GM19397 (cell line): ENCODE results near the gene DAB2IP.

ENCODE experiments used
- ATAC-seq: cut with Tn5 transposase; IDR thresholded peaks from one replicate; pipeline ENCODE4 v1.9.1; 2021; ENCODE audit warnings: mild to moderate bottlenecking, moderate library complexity; ENCODE audit not compliant: unreplicated experiment

Gene DAB2IP

GRCh38 chr9:121773286-121773953 lies 122.0 kb downstream of the DAB2IP start:
- ATAC-seq = no peak

DNA sequence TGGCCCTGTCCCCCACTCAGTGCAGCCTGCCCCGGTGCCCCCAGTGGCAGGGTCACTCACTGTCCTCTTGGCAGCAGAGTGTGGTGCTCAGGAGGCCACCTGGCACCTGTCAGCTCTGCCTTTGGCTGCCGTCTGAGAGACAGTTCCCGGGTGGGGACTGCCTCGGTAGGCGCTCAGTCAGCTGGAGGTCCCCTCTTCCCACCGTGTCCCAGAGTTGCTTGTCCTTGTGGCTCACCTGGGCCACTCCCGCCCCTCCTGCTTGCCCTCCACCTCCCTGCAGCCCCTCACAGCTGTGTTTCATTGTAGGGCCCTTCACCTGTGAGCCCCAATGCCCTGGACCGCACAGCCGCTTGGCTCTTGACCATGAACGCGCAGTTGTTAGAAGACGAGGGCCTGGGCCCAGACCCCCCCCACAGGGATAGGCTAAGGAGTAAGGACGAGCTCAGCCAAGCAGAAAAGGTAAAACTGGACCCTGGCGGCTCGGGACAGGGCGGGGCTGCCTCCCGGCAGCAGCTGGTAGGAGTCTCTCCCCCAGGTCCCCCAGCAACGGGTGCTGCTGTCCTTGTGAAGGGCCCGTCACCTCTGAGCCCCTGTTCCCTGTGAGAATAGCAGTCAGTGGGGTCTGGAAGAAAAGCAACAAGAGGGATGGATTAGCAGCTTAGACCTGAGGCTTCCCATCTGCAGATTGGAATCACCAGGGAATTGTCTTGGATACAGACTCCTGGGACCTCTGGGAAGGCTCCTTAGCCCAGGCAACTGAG lies 122.7 kb downstream of the DAB2IP start:
- no peak for ATAC-seq

GRCh38 chr9:121774715-121775613 lies 123.5 kb downstream of the DAB2IP start:
- no peak for ATAC-seq

DNA sequence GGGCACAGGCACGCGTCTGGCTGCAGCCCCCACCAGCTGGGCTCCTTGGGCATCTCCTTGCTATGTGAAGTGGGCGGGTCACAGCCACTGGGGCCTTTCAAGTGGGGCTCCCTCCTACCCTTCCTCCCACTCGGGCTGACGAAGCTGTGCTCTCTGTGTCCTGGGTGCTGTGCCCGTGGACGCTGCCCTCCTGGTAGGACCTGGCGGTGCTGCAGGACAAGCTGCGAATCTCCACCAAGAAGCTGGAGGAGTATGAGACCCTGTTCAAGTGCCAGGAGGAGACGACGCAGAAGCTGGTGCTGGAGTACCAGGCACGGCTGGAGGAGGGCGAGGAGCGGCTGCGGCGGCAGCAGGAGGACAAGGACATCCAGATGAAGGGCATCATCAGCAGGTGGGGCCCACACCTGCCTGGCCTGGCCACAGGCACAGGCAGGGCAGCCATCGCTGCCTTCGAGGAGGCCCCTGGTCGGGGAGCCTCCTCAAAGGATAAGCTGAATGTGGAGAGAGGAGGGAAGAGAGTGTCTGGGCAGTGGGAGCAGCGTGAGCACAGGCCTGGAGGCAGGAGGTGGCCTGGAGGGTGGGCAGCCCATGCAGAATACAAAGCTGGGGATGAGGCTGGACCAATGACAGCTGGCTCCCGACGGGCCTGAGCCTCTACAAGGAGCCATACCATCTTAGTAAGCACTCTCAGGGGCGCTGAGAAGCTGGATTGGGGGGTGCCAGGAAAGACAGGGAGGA lies 124.7 kb downstream of the DAB2IP start:
- ATAC-seq = no peak

DNA sequence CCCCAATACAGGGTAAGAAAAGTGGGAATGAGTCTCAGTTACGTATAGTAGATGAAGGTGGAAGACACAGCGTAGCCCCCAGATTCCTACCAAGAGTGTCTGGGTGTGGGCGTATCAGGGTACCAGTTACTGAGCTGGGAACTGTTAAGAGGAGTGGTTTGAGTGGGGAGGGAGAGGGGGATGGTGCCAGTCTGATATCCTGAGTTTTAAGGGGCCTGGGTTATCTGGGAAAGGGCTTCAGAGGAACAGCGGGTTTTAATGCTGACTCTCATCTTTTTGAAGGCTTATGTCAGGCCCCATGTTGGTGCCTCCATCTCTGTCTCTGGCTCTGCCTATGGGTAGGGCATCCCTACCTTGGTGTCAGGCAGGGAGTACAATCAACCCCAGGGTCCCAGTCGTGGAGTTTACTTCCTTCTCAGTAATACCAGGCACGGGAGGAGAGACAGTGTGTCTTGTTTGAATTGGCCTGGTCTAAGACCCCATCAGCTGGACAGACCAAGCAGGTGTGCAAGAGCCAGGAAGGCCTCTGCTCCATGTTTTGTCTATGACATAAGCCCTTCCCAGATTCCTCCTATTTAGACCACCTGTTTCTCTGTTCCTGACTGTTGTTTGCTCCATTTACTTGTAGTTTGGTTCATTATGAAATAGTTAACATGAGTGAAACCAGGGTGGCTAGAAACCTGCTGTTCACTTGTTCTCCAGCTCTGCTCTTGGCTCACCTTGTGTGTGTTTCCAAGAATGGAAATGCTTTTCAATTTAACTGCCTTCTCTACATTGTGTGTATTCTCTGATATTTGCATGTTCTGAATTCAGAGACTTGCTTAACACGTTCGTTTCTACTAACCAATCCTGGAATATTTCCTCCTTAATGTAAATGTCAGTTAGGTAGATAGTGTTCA lies 125.6 kb downstream of the DAB2IP start:
- no peak for ATAC-seq

- no peak for ATAC-seq
Observed at GRCh38 chr9:121778252-121779225, 127.1 kb downstream of the DAB2IP start.

DNA sequence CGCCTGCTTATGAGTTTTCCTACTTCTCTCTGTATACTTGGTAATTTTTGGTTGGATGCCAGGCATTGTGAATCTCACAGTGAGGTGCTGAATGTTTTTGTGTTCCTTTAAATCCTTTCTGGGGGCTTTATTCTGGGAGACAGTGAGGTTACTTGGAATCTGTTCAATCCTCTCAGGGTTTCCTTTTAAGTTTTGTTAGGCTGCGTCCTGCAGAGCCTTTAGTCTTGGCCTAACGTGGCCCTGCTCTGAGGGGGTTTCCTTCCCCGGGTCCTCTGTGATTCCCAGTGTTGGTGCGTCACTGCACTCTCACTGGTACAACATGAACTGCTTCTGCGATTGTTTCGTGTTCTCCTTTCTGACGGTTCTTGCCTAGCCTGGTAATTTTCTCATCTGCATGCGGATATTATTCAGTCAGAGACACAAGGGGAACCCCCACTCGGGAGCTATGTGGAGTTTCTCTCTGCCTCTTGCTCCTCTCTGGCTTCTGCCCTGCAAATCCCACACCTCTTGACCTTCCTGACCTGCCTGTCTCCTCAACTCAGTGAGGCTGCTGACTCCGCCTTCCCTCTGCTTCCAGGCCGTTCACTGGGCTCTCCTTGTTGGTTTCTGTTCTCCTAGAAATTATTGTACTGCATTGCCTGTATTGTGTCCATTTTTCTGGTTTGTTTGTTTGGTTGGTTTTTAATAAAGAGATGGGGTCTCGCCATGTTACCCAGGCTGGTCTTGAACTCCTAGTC lies 128.1 kb downstream of the DAB2IP start:
- no peak for ATAC-seq

- ATAC-seq = no peak
Observed at GRCh38 chr9:121780177-121781040, 129.0 kb downstream of the DAB2IP start.

GRCh38 chr9:121781145-121781548 lies 129.7 kb downstream of the DAB2IP start:
- ATAC-seq = no peak

DNA sequence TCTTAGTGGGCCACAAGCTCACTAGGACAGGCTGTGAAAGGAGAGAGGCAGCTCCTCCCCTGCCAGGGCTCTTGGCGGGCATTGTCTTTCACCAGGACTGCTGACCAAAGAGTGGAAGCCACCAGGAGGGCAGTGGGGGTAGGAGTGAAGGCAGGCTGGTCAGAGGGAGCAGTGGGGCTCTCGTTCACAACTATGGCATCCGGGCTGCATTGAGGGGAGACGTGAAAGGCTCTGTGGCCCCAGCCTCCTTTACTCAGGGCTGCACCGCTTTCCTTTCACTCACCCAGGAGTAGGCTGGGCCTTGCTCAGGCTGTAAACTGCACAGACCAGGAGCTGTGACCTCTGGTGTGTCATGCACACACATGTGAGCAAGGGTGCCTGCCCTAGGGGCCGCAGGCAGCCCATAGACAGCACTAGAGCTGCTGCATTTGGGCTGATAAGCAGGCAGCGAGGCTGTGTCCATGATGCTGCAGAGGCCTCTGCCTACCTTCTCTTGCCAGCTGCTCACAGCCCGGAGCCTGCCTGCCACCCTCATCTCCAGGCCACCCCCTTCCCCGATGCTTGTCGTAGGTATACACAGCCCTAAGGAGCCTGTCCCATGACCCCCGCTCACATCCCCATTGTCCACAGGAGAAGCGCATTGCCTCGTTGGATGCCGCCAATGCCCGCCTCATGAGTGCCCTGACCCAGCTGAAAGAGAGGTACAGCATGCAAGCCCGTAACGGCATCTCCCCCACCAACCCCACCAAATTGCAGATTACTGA lies 130.4 kb downstream of the DAB2IP start:
- ATAC-seq = no peak

DNA sequence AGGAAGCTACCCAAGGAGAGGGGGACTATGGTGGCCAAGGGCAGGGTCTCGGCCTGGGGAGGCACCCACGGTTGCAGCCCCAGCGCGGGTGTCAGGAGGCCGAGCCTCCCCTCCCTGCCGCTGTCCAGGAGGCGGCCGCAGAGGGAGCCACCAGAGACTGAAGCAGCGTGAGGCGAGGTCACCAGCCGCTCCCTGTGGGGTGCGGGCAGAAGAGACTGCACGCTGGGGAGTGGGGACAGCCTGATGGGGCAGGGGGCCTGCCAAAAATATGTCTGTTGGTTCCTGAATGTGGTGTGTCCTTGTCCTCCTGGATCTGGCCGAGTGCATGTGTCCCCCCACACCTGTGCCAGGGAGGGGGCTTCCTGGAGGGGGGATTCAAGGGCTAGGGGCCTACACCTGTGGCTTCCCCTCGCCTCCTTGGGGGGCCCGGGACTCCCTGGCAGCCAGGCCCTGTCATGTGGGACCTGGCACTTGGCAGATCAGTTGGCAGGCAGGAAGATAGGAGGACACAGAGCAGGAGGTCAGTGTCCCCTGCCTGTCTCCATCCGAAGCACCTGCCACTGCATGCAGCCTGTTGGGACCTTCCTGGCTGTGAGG lies 131.2 kb downstream of the DAB2IP start:
- ATAC-seq = no peak

DNA sequence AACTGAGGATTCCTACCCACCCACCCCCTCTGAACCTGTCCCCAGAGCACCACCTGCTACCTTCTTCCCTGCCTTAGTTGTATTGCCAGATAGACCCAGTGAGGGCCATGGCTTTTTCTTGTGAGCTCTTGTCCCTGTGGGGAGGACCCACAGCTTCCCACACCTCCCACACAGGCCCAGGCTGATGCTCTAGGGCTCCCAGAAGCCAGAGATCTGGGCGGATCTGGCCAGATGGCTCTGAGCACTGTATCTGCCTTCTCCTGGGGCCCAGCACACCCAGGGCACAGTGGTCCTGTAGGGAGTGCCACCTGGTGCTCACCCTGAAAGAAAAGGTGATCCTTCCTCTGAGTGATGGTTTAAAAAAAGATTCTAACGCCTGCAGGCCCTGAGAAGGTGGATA lies 131.7 kb downstream of the DAB2IP start:
- no peak for ATAC-seq

- ATAC-seq = no peak
Observed at GRCh38 chr9:121783521-121784507, 132.4 kb downstream of the DAB2IP start.

GRCh38 chr9:121784731-121785411 lies 133.4 kb downstream of the DAB2IP start:
- no peak for ATAC-seq
